Activated CD4-positive, alpha-beta T cell treated with anti-CD3 and anti-CD28 coated beads for 1 hour (primary cell): ENCODE data around the gene MLF2.
"Not testable (repeated sequence)": the region's sequence is repeated elsewhere in the genome, so short reads cannot be mapped to it uniquely, and the experiment has no call there.

ENCODE experiments used
- DNase-seq: peaks from one replicate; pipeline ENCODE4 v3.0.0-alpha.2; 2020

MLF2 gene

GRCh38 chr12:6725350-6725749, 27.6 kb downstream of the MLF2 start:
- no peak for DNase-seq

GRCh38 chr12:6724409-6724797, 28.5 kb downstream of the MLF2 start:
- DNase-seq: no peak

- DNase-seq: peak; percentile 89
Measured at GRCh38 chr12:6723607-6724408, 29.1 kb downstream of the MLF2 start, which contains the start of gene COPS7A. COPS7A (plus strand) TSS chr12:6724046; CDS start chr12:6724657, 611 bp downstream.

- no peak for DNase-seq
Measured at GRCh38 chr12:6722863-6723262, 30.1 kb downstream of the MLF2 start.

- no peak for DNase-seq
Measured at GRCh38 chr12:6716874-6717437, 36.0 kb downstream of the MLF2 start.

GRCh38 chr12:6716031-6716873, 36.7 kb downstream of the MLF2 start:
- not testable (repeated sequence) for DNase-seq

- no peak for DNase-seq
Measured at GRCh38 chr12:6708960-6709394, 44.0 kb downstream of the MLF2 start.

GRCh38 chr12:6708351-6708750, 44.6 kb downstream of the MLF2 start:
- DNase-seq: not testable (repeated sequence)

GRCh38 chr12:6703631-6704030, 49.3 kb downstream of the MLF2 start:
- no peak for DNase-seq

DNA sequence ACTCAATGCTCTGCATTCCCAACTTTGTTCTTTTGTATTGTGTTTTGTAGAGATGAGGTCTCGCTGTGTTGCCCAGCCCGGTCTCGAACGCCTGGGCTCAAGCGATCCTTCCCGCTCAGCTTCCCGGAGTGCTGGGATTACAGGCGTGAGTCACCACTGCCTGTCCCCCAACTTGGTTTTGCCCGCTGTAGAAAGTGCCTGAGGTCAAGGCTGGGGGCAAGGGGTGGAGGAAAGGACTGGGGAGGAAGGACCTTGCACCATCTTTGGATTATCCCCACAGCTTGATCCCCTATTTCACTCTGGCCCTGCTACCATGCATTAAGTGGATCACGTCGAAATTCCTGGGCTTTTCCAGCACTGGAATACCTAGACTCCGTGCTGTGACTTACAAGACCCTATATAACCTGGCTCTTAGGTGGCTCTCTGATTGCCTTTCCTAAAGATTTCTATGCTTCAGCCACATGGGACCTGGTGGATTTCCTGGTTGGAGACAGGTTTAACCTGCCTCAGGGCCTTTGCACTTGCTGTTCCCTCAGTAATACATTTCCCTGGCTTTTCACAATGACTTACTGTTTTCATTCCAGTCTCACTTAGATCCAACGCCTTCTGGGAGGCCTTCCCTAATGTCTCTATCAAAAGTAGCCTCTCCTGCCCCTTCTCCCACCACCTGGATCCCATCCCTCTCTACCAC, 51.7 kb downstream of the MLF2 start:
- no peak for DNase-seq

- peak; percentile 45 for DNase-seq
Measured at GRCh38 chr12:6700646-6701051, 52.3 kb downstream of the MLF2 start, which contains the start of gene PIANP. PIANP (minus strand) TSS chr12:6700815; CDS start chr12:6698061, 2,754 bp downstream.

- no peak for DNase-seq
Measured at GRCh38 chr12:6699989-6700645, 52.8 kb downstream of the MLF2 start.

GRCh38 chr12:6699259-6699988, 53.5 kb downstream of the MLF2 start:
- no peak for DNase-seq

DNA sequence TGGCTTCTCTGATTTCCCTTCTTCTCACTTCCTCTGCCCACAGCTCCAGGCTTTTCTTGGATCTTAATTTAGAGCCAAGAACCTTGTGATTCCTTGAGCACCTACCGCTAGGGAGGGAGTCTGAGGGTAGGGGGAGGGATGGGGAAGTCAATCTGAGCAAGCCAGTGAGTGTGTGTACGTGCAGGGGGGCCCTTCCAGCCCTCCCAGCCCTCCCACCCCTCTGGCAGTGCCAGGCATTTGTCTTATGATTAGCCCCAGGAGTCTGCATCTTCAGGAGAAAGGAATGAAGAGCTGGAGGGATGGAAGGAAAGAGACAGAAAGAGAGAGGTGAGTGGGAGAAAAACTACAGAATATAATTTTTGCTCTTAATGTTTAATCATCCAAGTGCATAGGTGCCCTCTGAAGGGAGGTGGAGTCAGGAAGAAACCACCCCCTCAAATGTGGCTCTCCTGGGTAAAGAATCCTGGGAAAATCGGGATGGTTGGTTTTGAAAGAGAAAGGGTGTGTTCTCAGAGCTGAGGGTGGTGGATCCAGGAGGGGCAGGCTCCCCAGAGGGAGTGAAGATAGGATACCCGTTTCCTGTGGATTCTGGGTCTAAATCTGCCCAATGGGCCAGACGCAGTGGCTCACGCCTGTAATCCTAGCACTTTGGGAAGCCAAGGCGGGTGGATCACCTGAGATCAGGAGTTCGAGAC, 54.4 kb downstream of the MLF2 start:
- no peak for DNase-seq
